Neural progenitor cell (in vitro differentiated cells): ENCODE results near the gene SLC22A1.

Experiments
- EZH2 ChIP-seq: fragments of 200-600 bp; sonication (generic); IDR thresholded peaks from 2 replicates; pipeline ENCODE4 v1.6.1; 2017; ENCODE audit warnings: antibody characterized with exemption, mild to moderate bottlenecking, moderate library complexity
- EZH2phosphoT487 ChIP-seq: fragments of 200-600 bp; sonication (generic); IDR thresholded peaks from 2 replicates; pipeline ENCODE4 v1.6.1; 2017; ENCODE audit warnings: antibody characterized with exemption
- TF ChIP-seq, protein P1 (sequence below): fragments of 200-600 bp; sonication (generic); IDR thresholded peaks from 2 replicates; pipeline ENCODE4 v1.5.1; 2017; ENCODE audit warnings: antibody characterized with exemption, mild to moderate bottlenecking

DNA sequence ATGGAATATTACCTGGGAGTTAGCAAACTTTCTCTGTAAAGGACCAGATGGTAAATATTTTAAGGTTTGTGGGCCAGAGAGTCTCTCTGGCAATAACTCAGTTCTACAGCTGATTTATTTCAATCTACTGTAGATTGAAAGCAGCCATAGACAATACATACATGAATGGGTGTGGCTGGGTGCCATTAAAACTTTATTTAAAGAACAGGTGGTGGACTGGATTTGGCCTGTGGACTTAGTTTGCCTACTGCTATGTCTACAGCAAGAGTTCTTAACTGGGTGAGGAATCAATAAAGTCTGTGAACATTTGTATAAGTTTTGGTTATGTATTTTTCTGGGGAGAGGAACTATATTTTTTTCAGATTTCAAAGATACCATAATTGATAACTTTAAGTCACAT lies 81.9 kb downstream of the SLC22A1 start:
- TF ChIP-seq, protein P1, sequence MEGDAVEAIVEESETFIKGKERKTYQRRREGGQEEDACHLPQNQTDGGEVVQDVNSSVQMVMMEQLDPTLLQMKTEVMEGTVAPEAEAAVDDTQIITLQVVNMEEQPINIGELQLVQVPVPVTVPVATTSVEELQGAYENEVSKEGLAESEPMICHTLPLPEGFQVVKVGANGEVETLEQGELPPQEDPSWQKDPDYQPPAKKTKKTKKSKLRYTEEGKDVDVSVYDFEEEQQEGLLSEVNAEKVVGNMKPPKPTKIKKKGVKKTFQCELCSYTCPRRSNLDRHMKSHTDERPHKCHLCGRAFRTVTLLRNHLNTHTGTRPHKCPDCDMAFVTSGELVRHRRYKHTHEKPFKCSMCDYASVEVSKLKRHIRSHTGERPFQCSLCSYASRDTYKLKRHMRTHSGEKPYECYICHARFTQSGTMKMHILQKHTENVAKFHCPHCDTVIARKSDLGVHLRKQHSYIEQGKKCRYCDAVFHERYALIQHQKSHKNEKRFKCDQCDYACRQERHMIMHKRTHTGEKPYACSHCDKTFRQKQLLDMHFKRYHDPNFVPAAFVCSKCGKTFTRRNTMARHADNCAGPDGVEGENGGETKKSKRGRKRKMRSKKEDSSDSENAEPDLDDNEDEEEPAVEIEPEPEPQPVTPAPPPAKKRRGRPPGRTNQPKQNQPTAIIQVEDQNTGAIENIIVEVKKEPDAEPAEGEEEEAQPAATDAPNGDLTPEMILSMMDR = no peak
- no peak for TF ChIP-seq EZH2phosphoT487
- TF ChIP-seq EZH2 = no peak
